ENCODE data around the gene XK. TPM values are rescaled to one million over a fixed set of nuclear protein-coding genes. Genes with fewer than 3 reads are reported as not detected.

Gene XK
- total RNA-seq, 1 donor from 2014 or later: 0.11 TPM

GRCh38 chrX:37667141-37667540 is 18.4 kb upstream of the XK start:
- intact Hi-C loops (cut with micrococcal nuclease): no loop called here

DNA sequence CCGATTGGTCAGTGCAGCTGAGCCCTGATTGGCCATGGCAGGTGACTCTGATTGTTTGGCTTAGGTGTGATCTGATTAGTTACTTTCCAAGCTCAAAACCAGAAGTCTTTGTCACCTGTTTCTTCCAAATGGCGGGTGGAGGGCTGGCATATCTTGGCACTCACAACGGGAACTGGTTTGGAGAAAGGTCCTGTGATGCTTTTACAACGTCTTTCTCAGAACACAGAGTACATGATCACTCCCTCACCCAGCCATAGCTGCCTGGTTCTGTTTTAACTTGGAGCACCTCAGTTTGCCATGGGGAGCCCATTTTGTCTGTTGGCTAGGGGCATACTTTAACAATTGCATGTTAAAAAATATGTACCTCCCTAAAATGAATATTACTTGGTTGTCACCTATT is 13.0 kb upstream of the XK start:
- Mint-ChIP-seq H3K4me1 (no peaks in the 10 kb centered on the region), H3K27me3 (peaks cover 2% of the 10 kb centered on the region), H3K27ac (no peak overlapping the region), H3K36me3 (ENCODE audit: low read depth) (no peaks in the 10 kb centered on the region), H3K9me3 (no peaks in the 10 kb centered on the region), H3K4me3 (no peak overlapping the region)
- TF ChIP-seq, protein P1, sequence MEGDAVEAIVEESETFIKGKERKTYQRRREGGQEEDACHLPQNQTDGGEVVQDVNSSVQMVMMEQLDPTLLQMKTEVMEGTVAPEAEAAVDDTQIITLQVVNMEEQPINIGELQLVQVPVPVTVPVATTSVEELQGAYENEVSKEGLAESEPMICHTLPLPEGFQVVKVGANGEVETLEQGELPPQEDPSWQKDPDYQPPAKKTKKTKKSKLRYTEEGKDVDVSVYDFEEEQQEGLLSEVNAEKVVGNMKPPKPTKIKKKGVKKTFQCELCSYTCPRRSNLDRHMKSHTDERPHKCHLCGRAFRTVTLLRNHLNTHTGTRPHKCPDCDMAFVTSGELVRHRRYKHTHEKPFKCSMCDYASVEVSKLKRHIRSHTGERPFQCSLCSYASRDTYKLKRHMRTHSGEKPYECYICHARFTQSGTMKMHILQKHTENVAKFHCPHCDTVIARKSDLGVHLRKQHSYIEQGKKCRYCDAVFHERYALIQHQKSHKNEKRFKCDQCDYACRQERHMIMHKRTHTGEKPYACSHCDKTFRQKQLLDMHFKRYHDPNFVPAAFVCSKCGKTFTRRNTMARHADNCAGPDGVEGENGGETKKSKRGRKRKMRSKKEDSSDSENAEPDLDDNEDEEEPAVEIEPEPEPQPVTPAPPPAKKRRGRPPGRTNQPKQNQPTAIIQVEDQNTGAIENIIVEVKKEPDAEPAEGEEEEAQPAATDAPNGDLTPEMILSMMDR (IDR thresholded peaks at IDR 0.05): no peak
- ATAC-seq (ENCODE audit: low read depth) (no peak), DNase-seq (no peak)
- ChIA-PET CTCF (no interaction called here), POLR2A (no interaction called here)
- intact Hi-C loops (cut with micrococcal nuclease): no loop called here

More at GRCh38 chrX:37667141-37667540, 18.4 kb upstream of the XK start:
- H3K4me1 Mint-ChIP-seq: no peaks in the 10 kb centered on the region
- ATAC-seq (ENCODE audit: low read depth) (no peak), DNase-seq (no peak)
- H3K27me3 Mint-ChIP-seq: peaks cover 2% of the 10 kb centered on the region
- no peaks in the 10 kb centered on the region for H3K36me3 Mint-ChIP-seq (ENCODE audit: low read depth)
- POLR2A ChIA-PET: no interaction called here
- TF ChIP-seq, protein P1 (IDR thresholded peaks at IDR 0.05): no peak
- no peak overlapping the region for H3K4me3 Mint-ChIP-seq
- H3K9me3 Mint-ChIP-seq: no peaks in the 10 kb centered on the region
- H3K27ac Mint-ChIP-seq: no peak overlapping the region
- CTCF ChIA-PET: no interaction called here

- Mint-ChIP-seq H3K27me3 (no peaks in the 10 kb centered on the region), H3K4me1 (no peaks in the 10 kb centered on the region)
- CTCF ChIA-PET: no interaction called here
Measured at GRCh38 chrX:37676811-37677210, 8.8 kb upstream of the XK start.

DNA sequence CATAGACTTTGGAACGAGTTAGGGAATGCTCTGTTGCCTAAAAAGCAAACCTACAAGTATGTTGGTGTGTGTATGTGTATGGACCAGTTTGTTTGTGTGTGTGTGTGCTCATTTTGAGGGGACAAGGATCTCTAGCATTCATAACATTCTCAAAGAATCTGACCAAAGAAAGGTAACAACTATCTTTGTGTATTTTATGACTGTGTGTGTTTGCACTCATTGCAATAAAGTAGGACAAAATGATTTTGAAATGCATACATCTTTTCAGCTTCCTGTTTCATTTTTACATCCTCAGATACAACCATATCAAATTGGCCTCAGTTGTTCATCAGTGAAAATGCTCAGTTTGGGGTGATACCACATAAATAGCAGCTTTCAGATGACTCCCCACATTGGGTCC is 8.3 kb upstream of the XK start:
- ChIA-PET POLR2A (no interaction called here), CTCF (no interaction called here)
- no peak for DNase-seq
- TF ChIP-seq, protein P1 (IDR thresholded peaks at IDR 0.05): no peak
- ATAC-seq (ENCODE audit: low read depth): no peak
- Mint-ChIP-seq H3K4me1 (no peaks in the 10 kb centered on the region), H3K27me3 (no peaks in the 10 kb centered on the region), H3K4me3 (no peak overlapping the region), H3K9me3 (no peaks in the 10 kb centered on the region), H3K27ac (no peak overlapping the region), H3K36me3 (ENCODE audit: low read depth) (no peaks in the 10 kb centered on the region)
- intact Hi-C loops (cut with micrococcal nuclease): no loop called here

More at GRCh38 chrX:37676811-37677210, 8.8 kb upstream of the XK start:
- DNase-seq (no peak), ATAC-seq (ENCODE audit: low read depth) (no peak)
- Mint-ChIP-seq H3K27ac (no peak overlapping the region), H3K4me3 (no peak overlapping the region), H3K9me3 (no peaks in the 10 kb centered on the region), H3K36me3 (ENCODE audit: low read depth) (no peaks in the 10 kb centered on the region)
- POLR2A ChIA-PET: no interaction called here
- TF ChIP-seq, protein P1 (IDR thresholded peaks at IDR 0.05): no peak
- intact Hi-C loops (cut with micrococcal nuclease): no loop called here

DNA sequence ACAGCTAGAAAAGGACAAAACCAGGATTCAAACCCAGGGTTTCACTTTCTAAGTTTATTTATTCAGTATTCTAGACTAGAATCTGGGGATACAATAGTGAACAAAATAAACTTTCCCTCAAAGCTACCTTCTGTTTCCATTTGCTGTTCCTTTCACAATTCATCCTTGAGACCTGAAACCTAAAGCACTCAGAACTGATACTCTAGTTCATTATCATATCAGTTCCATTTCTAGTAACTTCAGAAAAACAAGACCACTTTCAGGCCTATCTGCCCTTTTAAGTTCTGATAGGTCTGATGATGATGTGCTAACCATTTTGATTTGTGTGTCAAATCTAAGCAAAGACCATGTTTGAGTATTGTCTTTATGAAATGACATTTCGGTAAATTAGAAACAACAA is 7.8 kb upstream of the XK start:
- no peaks in the 10 kb centered on the region for H3K27me3 Mint-ChIP-seq
- H3K36me3 Mint-ChIP-seq (ENCODE audit: low read depth): no peaks in the 10 kb centered on the region
- ChIA-PET POLR2A (no interaction called here), CTCF (no interaction called here)
- H3K4me1 Mint-ChIP-seq: no peaks in the 10 kb centered on the region
- DNase-seq (no peak), ATAC-seq (ENCODE audit: low read depth) (no peak)
- TF ChIP-seq, protein P1 (IDR thresholded peaks at IDR 0.05): no peak
- no peaks in the 10 kb centered on the region for H3K9me3 Mint-ChIP-seq
- intact Hi-C loops (cut with micrococcal nuclease): no loop called here
- no peak overlapping the region for H3K27ac Mint-ChIP-seq
- no peak overlapping the region for H3K4me3 Mint-ChIP-seq
